HL-60/S4 treated with phorbol 12-myristate 13-acetate at 8.2 ng/mL for 4 days and 3 days (cell line): ENCODE results near the gene SLC10A3.

Source experiments
- in situ Hi-C: fragments of 300-500 bp; cut with MboI; formaldehyde crosslinking; loops from 2 replicates; pipeline ENCODE4 v1.15.0; 2022; ENCODE audit warnings: low sequenced_read_pairs

The SLC10A3 gene

GRCh38 chrX:154441984-154442707, 48.3 kb downstream of the SLC10A3 start:
- in situ Hi-C loops: no loop called here

DNA sequence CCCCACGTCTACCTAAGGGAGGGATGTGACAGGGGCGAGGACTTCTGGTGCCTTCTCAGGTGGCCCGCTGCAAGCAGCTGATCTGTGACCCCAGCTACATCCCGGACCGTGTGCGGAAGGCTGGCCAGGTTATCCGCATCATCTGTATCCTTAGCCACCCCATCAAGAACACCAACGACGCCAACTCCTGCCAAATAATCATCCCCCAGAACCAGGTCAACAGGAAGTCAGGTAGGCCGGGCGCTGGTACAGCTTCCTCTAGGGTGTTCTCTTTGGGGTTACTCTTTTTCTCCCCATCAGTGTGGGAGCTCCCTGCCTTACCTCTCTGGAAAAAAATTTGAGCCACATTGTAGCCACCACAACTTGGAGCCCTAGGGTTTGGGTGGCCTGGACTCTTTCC, 48.9 kb downstream of the SLC10A3 start:
- in situ Hi-C loops: no loop called here

DNA sequence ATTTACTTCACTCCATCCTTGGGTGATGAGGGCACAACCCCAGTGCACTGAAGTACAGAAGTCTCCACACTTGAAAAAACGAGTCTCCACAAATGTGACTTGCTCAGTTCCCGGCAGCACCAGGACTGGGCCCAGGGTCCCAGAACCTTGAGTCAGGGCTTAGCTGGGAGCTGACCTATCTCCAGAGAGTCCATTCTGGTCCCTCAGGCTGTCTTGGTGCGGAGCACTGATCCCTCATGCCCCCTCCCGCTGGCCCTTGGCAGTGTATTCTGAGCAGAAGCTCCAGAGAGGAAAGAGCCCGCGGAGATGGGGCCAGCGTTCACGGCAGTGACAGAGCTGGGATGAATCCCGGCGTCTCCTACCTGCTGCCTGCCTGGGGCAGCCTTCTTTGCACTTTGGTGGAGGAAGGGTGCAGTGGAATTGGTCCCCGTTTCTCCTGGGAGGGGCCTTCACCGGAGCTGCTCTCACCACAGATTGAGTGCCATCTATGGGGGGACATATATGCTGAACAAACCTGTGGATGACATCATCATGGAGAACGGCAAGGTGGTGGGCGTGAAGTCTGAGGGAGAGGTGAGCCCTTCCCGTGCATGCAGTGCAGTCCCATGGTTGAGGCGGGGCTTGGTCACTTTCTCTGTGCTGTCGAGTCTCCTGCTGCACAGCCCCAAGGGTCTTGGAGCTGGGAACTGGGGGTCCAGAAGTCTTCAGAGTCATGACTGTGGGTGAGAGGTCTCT, 49.6 kb downstream of the SLC10A3 start:
- in situ Hi-C loops: no loop called here

DNA sequence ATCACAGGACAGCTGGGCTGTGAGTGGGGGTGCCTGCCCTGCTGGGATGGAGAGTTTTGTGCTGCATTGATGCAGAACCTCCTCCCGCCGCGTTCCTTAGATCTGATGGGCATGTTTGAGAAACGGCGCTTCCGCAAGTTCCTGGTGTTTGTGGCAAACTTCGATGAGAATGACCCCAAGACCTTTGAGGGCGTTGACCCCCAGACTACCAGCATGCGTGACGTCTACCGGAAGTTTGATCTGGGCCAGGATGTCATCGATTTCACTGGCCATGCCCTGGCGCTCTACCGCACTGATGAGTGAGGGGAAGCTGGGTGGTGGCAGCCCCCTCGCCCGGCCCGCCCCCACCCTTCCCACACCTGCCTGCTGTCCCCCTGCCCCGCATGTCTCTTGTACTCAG, 50.6 kb downstream of the SLC10A3 start:
- in situ Hi-C loops: no loop called here

- in situ Hi-C loops: no loop called here
Measured at GRCh38 chrX:154437971-154438893, 52.2 kb downstream of the SLC10A3 start.
